HepG2 (cell line): ENCODE results near the gene SPRR2G. TPM values are rescaled to one million over a fixed set of nuclear protein-coding genes. Genes with fewer than 3 reads are reported as not detected.

Experiments used
- ATAC-seq: fragments of 200-7000 bp; cut with Tn5 transposase; 3 replicates; pipeline ENCODE4 v1.9.1; 2020; ENCODE audit warnings: mild to moderate bottlenecking, moderate library complexity
- BruUV-seq: library from RNA; stranded (reverse); fragments of 400-500 nt; replicated peaks from 2 replicates; lab custom pipeline; 2021; lab: Mats Ljungman, UMichigan
- CTCF ChIA-PET: fragments of 300-600 bp; formaldehyde crosslinking; extraction: SDS; loops from one replicate; lab custom pipeline; 2021; ENCODE audit warnings: low total read pairs, inconsistent platforms, low intra/inter-chr PET ratio; lab: Yijun Ruan, JAX
- POLR2A ChIA-PET: fragments of 350-600 bp; sonication (Branson Sonifier 250); formaldehyde crosslinking; loops from one replicate; lab custom pipeline; 2020; ENCODE audit warnings: antibody characterized with exemption, inconsistent platforms; lab: Yijun Ruan, JAX
- DNase-seq: peaks from one replicate; pipeline ENCODE4 v3.0.0-alpha.2; 2015; ENCODE audit warnings: low spot score
- FAIRE-seq: peaks from 3 replicates; lab custom pipeline; 2011; peaks lifted over from hg19 to GRCh38; lab: Jason Lieb, UNC
- H2AFZ ChIP-seq: one replicate; pipeline ENCODE4 v1.6.1; 2011; ENCODE audit warnings: low read length, inconsistent platforms
- H3K27ac ChIP-seq: fragments of 300-600 bp; 3 replicates; pipeline ENCODE4 v1.8.0; 2011; ENCODE audit warnings: mixed run types, mild to moderate bottlenecking, mixed read lengths, low read length, inconsistent platforms; ENCODE audit not compliant: insufficient read depth; ENCODE audit errors: extremely low read length
- H3K27me3 ChIP-seq, 2 experiments: fragments of 200-600 bp in 1 of 2; 2 replicates in 1 of 2; 3 replicates in 1 of 2; pipeline versions ENCODE4 v1.6.0 to v1.8.0; 2011; ENCODE audit warnings: low read length in 2 of 2, mild to moderate bottlenecking in 2 of 2, moderate library complexity in 2 of 2, inconsistent platforms in 1 of 2; ENCODE audit not compliant: insufficient read depth in 2 of 2, control insufficient read depth in 1 of 2
- H3K36me3 ChIP-seq, 2 experiments: fragments of 200-600 bp in 1 of 2; replicated peaks in 1 of 2; 2 replicates in 1 of 2; 3 replicates in 1 of 2; pipeline versions ENCODE4 v1.5.1 to v1.8.0; 2011; ENCODE audit warnings: low read length in 2 of 2, inconsistent platforms in 1 of 2; ENCODE audit not compliant: insufficient read depth in 2 of 2, control insufficient read depth in 1 of 2
- H3K4me1 ChIP-seq: 2 replicates; pipeline ENCODE4 v1.5.1; 2012; ENCODE audit warnings: low read length, inconsistent platforms; ENCODE audit not compliant: insufficient read depth
- H3K4me2 ChIP-seq: 2 replicates; pipeline ENCODE4 v1.6.0; 2011; ENCODE audit warnings: low read depth, low read length, inconsistent platforms
- H3K4me3 ChIP-seq, 3 experiments: fragments of 200-600 bp in 1 of 3; sonication (generic), shearing (Covaris generic) in 1 of 3; replicated peaks in 1 of 3; 2 replicates each; pipeline ENCODE4 v1.5.1; 2011 to 2016; ENCODE audit warnings: low read length in 3 of 3, inconsistent platforms in 2 of 3, low read depth in 2 of 3, mild to moderate bottlenecking in 2 of 3, control low read depth in 1 of 3, mixed read lengths in 1 of 3; ENCODE audit not compliant: insufficient read depth in 1 of 3
- H3K79me2 ChIP-seq: one replicate; pipeline ENCODE4 v1.6.1; 2011; ENCODE audit warnings: low read length, inconsistent platforms; ENCODE audit not compliant: insufficient read depth
- H3K9ac ChIP-seq: 2 replicates; pipeline ENCODE4 v1.6.0; 2011; ENCODE audit warnings: mild to moderate bottlenecking, low read depth, low read length, inconsistent platforms; ENCODE audit not compliant: insufficient read depth
- H3K9me3 ChIP-seq: 2 replicates; pipeline ENCODE4 v1.5.1; 2012; ENCODE audit warnings: mild to moderate bottlenecking, low read length
- H4K20me1 ChIP-seq: 2 replicates; pipeline ENCODE4 v1.6.0; 2011; ENCODE audit warnings: inconsistent platforms, mild to moderate bottlenecking, low read length, moderate library complexity; ENCODE audit not compliant: insufficient read depth
- LCORL ChIP-seq, 2 experiments: fragments of 450-650 bp in 1 of 2; sonication (generic) in 1 of 2; formaldehyde crosslinking in 1 of 2; IDR thresholded peaks; 2 replicates each; pipeline versions ENCODE4 v1.5.0 to v1.6.1; 2017 to 2020; ENCODE audit warnings: antibody characterized with exemption in 1 of 2, missing genetic modification reagents in 1 of 2
- PCBP2 ChIP-seq: fragments of 200-400 bp; formaldehyde crosslinking; optimal IDR thresholded peaks from 2 replicates; pipeline ENCODE3; 2018; ENCODE audit warnings: low read length, low read depth; ENCODE audit not compliant: poor library complexity, severe bottlenecking
- SMARCE1 ChIP-seq: fragments of 450-650 bp; IDR thresholded peaks from 2 replicates; pipeline ENCODE4 v1.6.1; 2017; ENCODE audit warnings: borderline replicate concordance
- ZNF616 ChIP-seq: sonication (generic); formaldehyde crosslinking; IDR thresholded peaks from 2 replicates; pipeline ENCODE4 v1.5.0; 2020; ENCODE audit warnings: low read depth, mild to moderate bottlenecking, missing genetic modification reagents
- ZSCAN22 ChIP-seq: sonication (generic); formaldehyde crosslinking; IDR thresholded peaks from 2 replicates; pipeline ENCODE4 v1.4.0; 2020; ENCODE audit warnings: mild to moderate bottlenecking, missing genetic modification reagents
- WGBS: methylation state at CpG from one replicate; pipeline ENCODE4 v1.1.6; 2017; ENCODE audit warnings: low lambda C conversion rate; 5-methylcytosine and 5-hydroxymethylcytosine counted together
- in situ Hi-C: cut with HindIII; loops from 2 replicates; pipeline ENCODE4 v1.10.0; 2017; ENCODE audit warnings: low pct_unique_long_range_greater_than_20kb; ENCODE audit not compliant: extremely low pct_ligation_motif_present
- intact Hi-C: fragments of 100-400 bp; cut with micrococcal nuclease; formaldehyde crosslinking; loops from one replicate; pipeline ENCODE4 v1.10.0; 2022; ENCODE audit not compliant: unreplicated experiment
- polyA plus RNA-seq, 8 experiments: library from polyadenylated mRNA; depleted of rRNA in 3 of 8; stranded (reverse) in 7 of 8; unstranded in 1 of 8; fragments of >200 nt; fragmentation: Illumina TruSeq in 4 of 8; extraction: Trizol in 4 of 8; gene quantifications; 2 replicates each; pipeline versions ENCODE4 v1.2.1 to v1.2.3, GENCODE V29; 2011 to 2016; ENCODE audit warnings: low read depth in 4 of 8, missing spikeins in 1 of 8, mixed read lengths in 1 of 8; ENCODE audit not compliant: insufficient read depth in 1 of 8
- total RNA-seq, 5 experiments: library from RNA; depleted of rRNA; stranded (reverse); fragments of >200 nt; fragmentation: Illumina TruSeq; extraction: Trizol; gene quantifications; 2 replicates each; pipeline ENCODE4 v1.2.3, GENCODE V29; 2016; ENCODE audit warnings: low read depth in 1 of 5

The SPRR2G gene
- total and polyA plus RNA-seq, 2 of the 13 experiments (the other 11 are each of a cell fraction or from before 2014, with no cell fraction given): not detected

DNA sequence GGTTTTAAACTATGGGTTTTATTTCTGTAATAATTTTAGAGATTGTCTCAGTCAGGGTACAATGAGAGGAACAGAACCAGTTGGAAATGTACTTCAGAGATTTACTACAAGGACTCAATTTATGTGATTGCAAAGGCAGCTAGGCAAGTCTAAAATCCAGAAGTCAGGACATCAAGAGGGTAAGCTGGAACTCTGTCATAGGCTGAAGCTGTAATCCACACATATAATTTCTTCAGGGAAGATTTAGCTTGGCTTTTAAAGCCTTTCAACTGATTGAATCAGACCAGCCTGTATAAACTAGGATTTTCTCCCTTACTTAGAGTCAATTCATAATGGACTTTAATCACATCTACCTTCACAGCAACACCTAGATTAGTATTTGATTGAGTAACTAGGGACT, 28.2 kb upstream of the SPRR2G start (continued):
- TF ChIP-seq ZSCAN22 (CRISPR knock-in tag): no peak
- no peak for TF ChIP-seq PCBP2
- TF ChIP-seq ZNF616: no peak

DNA sequence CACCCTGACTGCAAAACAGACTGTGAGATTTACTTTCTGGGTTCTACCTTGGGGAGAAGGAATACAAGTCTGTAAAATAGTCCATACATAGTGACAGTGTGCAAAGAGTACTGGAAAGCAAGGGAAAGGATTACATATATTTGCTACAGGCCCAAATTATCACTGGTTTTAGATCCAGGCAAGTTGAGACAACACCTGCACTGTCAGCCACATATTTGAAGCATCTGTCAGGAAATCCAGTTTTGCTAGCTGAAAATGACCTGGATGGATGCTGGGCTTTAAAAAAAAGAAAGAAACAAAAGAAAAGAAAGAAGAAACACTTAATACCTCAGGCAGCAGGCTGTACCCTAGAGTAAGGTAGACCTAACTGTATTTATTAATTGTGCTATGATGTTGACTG, 23.9 kb upstream of the SPRR2G start:
- FAIRE-seq (no peak), ATAC-seq (no peak), DNase-seq (no peak)
- H3K27me3 ChIP-seq: no peaks in the 10 kb centered on the region
- H3K79me2 ChIP-seq: no peaks in the 10 kb centered on the region
- H3K9ac ChIP-seq: no peak overlapping the region
- no peaks in the 10 kb centered on the region for H3K36me3 ChIP-seq
- in situ Hi-C loops: no loop called here
- no peaks in the 10 kb centered on the region for H3K9me3 ChIP-seq
- H3K4me2 ChIP-seq: no peak overlapping the region
- ChIA-PET CTCF (no interaction called here), POLR2A (no interaction called here)
- no peak overlapping the region for H3K4me3 ChIP-seq
- intact Hi-C loops: no loop called here
- BruUV-seq: no TSS peak
- H2AFZ ChIP-seq: no peak overlapping the region
- no peaks in the 10 kb centered on the region for H4K20me1 ChIP-seq
- TF ChIP-seq LCORL (IDR thresholded peaks at IDR 0.05) (no peak), LCORL (CRISPR knock-in tag; IDR thresholded peaks at IDR 0.05) (no peak)
- H3K27ac ChIP-seq: no peak overlapping the region
- H3K4me1 ChIP-seq: no peaks in the 10 kb centered on the region

DNA sequence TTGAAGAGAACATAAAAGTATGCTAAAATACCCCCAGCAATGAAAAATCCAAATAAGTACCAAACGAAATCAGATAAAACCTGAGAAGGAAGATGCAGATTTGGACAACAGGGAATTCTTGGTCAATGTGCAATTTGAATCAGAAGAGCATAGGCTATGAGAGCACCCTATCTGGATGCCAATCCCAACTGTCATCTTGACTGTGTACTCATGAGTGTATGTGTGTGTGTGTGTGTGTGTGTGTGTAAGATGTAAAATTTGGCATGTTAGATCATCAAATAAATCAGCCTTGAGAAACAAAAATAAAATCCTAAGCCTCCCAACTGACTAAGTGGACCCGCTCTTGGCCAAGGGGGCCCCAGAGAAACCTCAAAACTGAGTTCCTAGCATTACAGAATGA, 18.0 kb upstream of the SPRR2G start:
- FAIRE-seq (no peak), ATAC-seq (no peak), DNase-seq (no peak)
- no peak overlapping the region for H3K4me2 ChIP-seq
- no peak overlapping the region for H3K9ac ChIP-seq
- no peaks in the 10 kb centered on the region for H3K9me3 ChIP-seq
- H3K36me3 ChIP-seq: no peaks in the 10 kb centered on the region
- no peak for TF ChIP-seq SMARCE1
- 0% methylated on average over 2 of the region's 2 CpGs for whole genome bisulfite sequencing
- no peaks in the 10 kb centered on the region for H3K79me2 ChIP-seq
- no peaks in the 10 kb centered on the region for H3K27me3 ChIP-seq
- no peak overlapping the region for H2AFZ ChIP-seq
- in situ Hi-C loops: no loop called here
- H3K27ac ChIP-seq: no peak overlapping the region
- ChIA-PET CTCF (no interaction called here), POLR2A (no interaction called here)
- intact Hi-C loops: no loop called here
- no peaks in the 10 kb centered on the region for H3K4me1 ChIP-seq
- no peaks in the 10 kb centered on the region for H4K20me1 ChIP-seq
- no TSS peak for BruUV-seq
- H3K4me3 ChIP-seq: no peak overlapping the region
